SK-N-SH treated with all-trans-retinoic acid at 6 μM for 48 hours (cell line): ENCODE measurements around the gene TRIM13.

Experiments
- ARNTL ChIP-seq: fragments of 450-650 bp; formaldehyde crosslinking; IDR thresholded peaks from 2 replicates; pipeline ENCODE4 v1.5.0; 2020; ENCODE audit warnings: low read depth, mild to moderate bottlenecking, moderate library complexity, borderline replicate concordance
- CSDC2 ChIP-seq: fragments of 250-450 bp; sonication (Bioruptor Pico); IDR thresholded peaks from 2 replicates; pipeline ENCODE4 v1.5.0; 2020; ENCODE audit warnings: mild to moderate bottlenecking, moderate library complexity
- SNAI2 ChIP-seq: fragments of 250-450 bp; sonication (Bioruptor Pico); IDR thresholded peaks from 2 replicates; pipeline ENCODE4 v1.5.0; 2020; ENCODE audit warnings: mild to moderate bottlenecking, moderate library complexity
- ZFP3 ChIP-seq: fragments of 250-450 bp; sonication (Bioruptor Pico); IDR thresholded peaks from 2 replicates; pipeline ENCODE4 v1.5.0; 2020; ENCODE audit warnings: mild to moderate bottlenecking, moderate library complexity
- ZNF565 ChIP-seq: fragments of 450-650 bp; formaldehyde crosslinking; conservative IDR thresholded peaks from 2 replicates; pipeline ENCODE4 v1.5.0; 2020; ENCODE audit warnings: low read depth, mild to moderate bottlenecking, moderate library complexity
- TF ChIP-seq, protein P1 (sequence below): fragments of 250-450 bp; sonication (Bioruptor Pico); IDR thresholded peaks from 2 replicates; pipeline ENCODE4 v1.5.1; 2021; ENCODE audit warnings: mild to moderate bottlenecking, moderate library complexity
- TF ChIP-seq, protein P2 (sequence below): fragments of 250-450 bp; sonication (Bioruptor Pico); IDR thresholded peaks from 2 replicates; pipeline ENCODE4 v1.5.0; 2020; ENCODE audit warnings: mild to moderate bottlenecking, moderate library complexity

DNA sequence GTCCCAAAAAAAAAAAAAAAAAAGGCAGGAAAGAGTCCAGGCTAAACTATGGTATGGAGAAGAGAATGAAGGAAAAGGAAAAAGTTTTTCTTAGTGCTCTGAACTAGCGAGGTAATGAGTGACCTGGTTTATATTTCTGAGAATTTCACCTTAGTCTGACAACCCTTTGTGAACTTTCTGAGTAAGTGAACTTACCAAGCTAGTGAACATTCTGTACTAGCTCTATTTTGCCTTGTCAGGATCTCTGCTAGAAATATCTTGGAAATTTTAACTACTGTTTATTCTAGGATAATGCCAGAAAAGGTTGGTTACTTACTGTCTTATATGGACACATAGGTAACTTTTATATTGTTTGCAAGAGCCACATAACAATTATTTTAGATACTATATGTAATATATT is 4.4 kb downstream of the TRIM13 start:
- TF ChIP-seq ZNF565 (CRISPR knock-in tag): no peak
- no peak for TF ChIP-seq ARNTL (CRISPR knock-in tag)
- no peak for TF ChIP-seq CSDC2 (CRISPR knock-in tag)
- no peak for TF ChIP-seq ZFP3 (CRISPR knock-in tag)
- no peak for TF ChIP-seq SNAI2 (CRISPR knock-in tag)
- TF ChIP-seq, protein P1, sequence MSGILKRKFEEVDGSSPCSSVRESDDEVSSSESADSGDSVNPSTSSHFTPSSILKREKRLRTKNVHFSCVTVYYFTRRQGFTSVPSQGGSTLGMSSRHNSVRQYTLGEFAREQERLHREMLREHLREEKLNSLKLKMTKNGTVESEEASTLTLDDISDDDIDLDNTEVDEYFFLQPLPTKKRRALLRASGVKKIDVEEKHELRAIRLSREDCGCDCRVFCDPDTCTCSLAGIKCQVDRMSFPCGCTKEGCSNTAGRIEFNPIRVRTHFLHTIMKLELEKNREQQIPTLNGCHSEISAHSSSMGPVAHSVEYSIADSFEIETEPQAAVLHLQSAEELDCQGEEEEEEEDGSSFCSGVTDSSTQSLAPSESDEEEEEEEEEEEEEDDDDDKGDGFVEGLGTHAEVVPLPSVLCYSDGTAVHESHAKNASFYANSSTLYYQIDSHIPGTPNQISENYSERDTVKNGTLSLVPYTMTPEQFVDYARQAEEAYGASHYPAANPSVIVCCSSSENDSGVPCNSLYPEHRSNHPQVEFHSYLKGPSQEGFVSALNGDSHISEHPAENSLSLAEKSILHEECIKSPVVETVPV: no peak
- TF ChIP-seq, protein P2, sequence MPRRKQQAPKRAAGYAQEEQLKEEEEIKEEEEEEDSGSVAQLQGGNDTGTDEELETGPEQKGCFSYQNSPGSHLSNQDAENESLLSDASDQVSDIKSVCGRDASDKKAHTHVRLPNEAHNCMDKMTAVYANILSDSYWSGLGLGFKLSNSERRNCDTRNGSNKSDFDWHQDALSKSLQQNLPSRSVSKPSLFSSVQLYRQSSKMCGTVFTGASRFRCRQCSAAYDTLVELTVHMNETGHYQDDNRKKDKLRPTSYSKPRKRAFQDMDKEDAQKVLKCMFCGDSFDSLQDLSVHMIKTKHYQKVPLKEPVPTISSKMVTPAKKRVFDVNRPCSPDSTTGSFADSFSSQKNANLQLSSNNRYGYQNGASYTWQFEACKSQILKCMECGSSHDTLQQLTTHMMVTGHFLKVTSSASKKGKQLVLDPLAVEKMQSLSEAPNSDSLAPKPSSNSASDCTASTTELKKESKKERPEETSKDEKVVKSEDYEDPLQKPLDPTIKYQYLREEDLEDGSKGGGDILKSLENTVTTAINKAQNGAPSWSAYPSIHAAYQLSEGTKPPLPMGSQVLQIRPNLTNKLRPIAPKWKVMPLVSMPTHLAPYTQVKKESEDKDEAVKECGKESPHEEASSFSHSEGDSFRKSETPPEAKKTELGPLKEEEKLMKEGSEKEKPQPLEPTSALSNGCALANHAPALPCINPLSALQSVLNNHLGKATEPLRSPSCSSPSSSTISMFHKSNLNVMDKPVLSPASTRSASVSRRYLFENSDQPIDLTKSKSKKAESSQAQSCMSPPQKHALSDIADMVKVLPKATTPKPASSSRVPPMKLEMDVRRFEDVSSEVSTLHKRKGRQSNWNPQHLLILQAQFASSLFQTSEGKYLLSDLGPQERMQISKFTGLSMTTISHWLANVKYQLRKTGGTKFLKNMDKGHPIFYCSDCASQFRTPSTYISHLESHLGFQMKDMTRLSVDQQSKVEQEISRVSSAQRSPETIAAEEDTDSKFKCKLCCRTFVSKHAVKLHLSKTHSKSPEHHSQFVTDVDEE (CRISPR knock-in tag): no peak
